Heart left ventricle (tissue), 16 donors: Measurements from ENCODE around the gene PCLAF. TPM values are rescaled to one million over a fixed set of nuclear protein-coding genes. Genes with fewer than 3 reads are reported as not detected.
A peak's percentile ranks its signal among the peaks of the same experiment; 100 is the strongest.
"Not testable (repeated sequence)": the region's sequence is repeated elsewhere in the genome, so short reads cannot be mapped to it uniquely, and the experiment has no call there.

Experiments
- ATAC-seq, 4 donors: fragments of 200-7000 bp; cut with Tn5 transposase; one replicate each; pipeline ENCODE4 v1.9.1; 2020 to 2022; ENCODE audit warnings: moderate library complexity in 4 of 4, mild to moderate bottlenecking in 3 of 4, moderate number of reproducible peaks in 1 of 4
- DNase-seq, 5 donors: peaks; one replicate each; pipeline ENCODE4 v3.0.0-alpha.2; 2020
- H3K27ac ChIP-seq, 12 donors: fragments of 200-600 bp; sonication (generic) in 4 of 12; one replicate each; pipeline versions ENCODE4 v1.5.0 to v1.8.0; 2016 to 2022; ENCODE audit warnings: mild to moderate bottlenecking in 2 of 12
- H3K27me3 ChIP-seq, 9 donors: fragments of 200-600 bp; sonication (generic) in 2 of 9; one replicate each; pipeline versions ENCODE4 v1.5.1 to v1.8.0; 2016 to 2022; ENCODE audit warnings: mild to moderate bottlenecking in 3 of 9
- H3K36me3 ChIP-seq, 9 donors: fragments of 200-600 bp; sonication (generic) in 2 of 9; one replicate each; pipeline versions ENCODE4 v1.5.0 to v1.8.0; 2018 to 2022; ENCODE audit warnings: mild to moderate bottlenecking in 2 of 9
- H3K4me1 ChIP-seq, 12 donors: fragments of 200-600 bp; sonication (generic) in 4 of 12; one replicate each; pipeline versions ENCODE4 v1.5.0 to v1.8.0; 2016 to 2022; ENCODE audit warnings: mild to moderate bottlenecking in 3 of 12
- H3K4me3 ChIP-seq, 12 donors: fragments of 200-600 bp; sonication (generic) in 4 of 12; one replicate each; pipeline versions ENCODE4 v1.5.0 to v1.8.0; 2017 to 2022; ENCODE audit warnings: mild to moderate bottlenecking in 9 of 12, moderate library complexity in 4 of 12
- H3K9me3 ChIP-seq, 12 donors: fragments of 200-600 bp; sonication (generic) in 4 of 12; one replicate each; pipeline versions ENCODE4 v1.5.0 to v1.8.0; 2016 to 2022; ENCODE audit warnings: mild to moderate bottlenecking in 1 of 12
- CTCF ChIP-seq, 12 donors: fragments of 200-600 bp; sonication (generic) in 4 of 12; IDR thresholded peaks; one replicate each; pipeline versions ENCODE4 v1.5.0 to v1.8.0; 2018 to 2022; ENCODE audit warnings: antibody characterized with exemption in 12 of 12, mild to moderate bottlenecking in 5 of 12
- POLR2A ChIP-seq, 2 donors: fragments of 450-650 bp; IDR thresholded peaks; one replicate each; pipeline ENCODE4 v1.6.1; 2017; ENCODE audit warnings: antibody characterized with exemption in 2 of 2, mild to moderate bottlenecking in 2 of 2, moderate library complexity in 2 of 2
- WGBS, 4 donors: extraction: QIAGEN DNeasy Blood & Tissue Kit in 2 of 4; methylation state at CpG; one replicate each; pipeline versions ENCODE4 v1.1.5 to v1.1.7; 2013 to 2018; 5-methylcytosine and 5-hydroxymethylcytosine counted together
- intact Hi-C, 10 donors: fragments of 100-400 bp; cut with DNase I; formaldehyde crosslinking; loops; one replicate each; pipeline versions ENCODE4 v1.11.1 to v1.14.2; 2022
- polyA plus RNA-seq, 2 donors: library from polyadenylated mRNA; stranded (reverse); fragments of 200-250 nt; gene quantifications; one replicate each; pipeline ENCODE4 v1.2.3, GENCODE V29; 2013
- total RNA-seq, 9 donors: library from RNA; depleted of rRNA in 2 of 9; stranded (reverse); fragments of >200 nt in 2 of 9; fragmentation: NEBNext Ultra II Directional in 3 of 9; extraction: Animal tissue kit (Norgen Biotek cat#: 25700) in 3 of 9; gene quantifications; one replicate each; pipeline versions ENCODE4 v1.1.0 to v1.2.4, GENCODE V29; 2016 to 2023
- donor health status: ischemic (EF 13 %, LVEDD 7.1; RV severe dilation, severe dysfunction).
- donor health status: healthy with polysubstance abuse.
- donor health status: DM: no; HTN: yes; CAD: no.
- donor health status: DM: no; HTN: no; CAD: no.
- donor health status: ischemic (EF 25% LVEDD 6.9; RV normal size, moderate dysfunction).
- donor health status: ischemic (EF 25% LVEDD 5.7; RV mildly dilated, moderate dysfunction).
- donor health status: healthy.
- donor health status: DM: yes; HTN: yes; CAD: no.
- donor health status: ischemic (EF 35%, LVEDD 5.7; RV mildly dilated, moderate dysfunction).
- donor health status: nonischemic (EF 11% LVEDD 7.7; RV severe dilation, severe dysfunction).
- donor health status: DM: yes; HTN: yes; CAD: no.
- donor health status: PGD.
- donor health status: ischemic (EF 29% LVEDD 5.4; RV normal size, mild dysfunction).
- donor health status: nonischemic (EF 23%, LVEDD 6.1; RV moderate dilation, normal function).

PCLAF gene
- total and polyA plus RNA-seq, 11 donors: 0.14 to 4.8 (median 0.63) TPM; not detected in 5

GRCh38 chr15:64389036-64389435 lies 7.8 kb upstream of the PCLAF start:
- WGBS, 4 donors: 90 to 93% (median 90%) methylated on average over 5 of the region's 5 CpGs
- no peaks in the 10 kb centered on the region for H3K9me3 ChIP-seq
- peak overlapping the region in 1 of 12 donors; percentile 52 for H3K27ac ChIP-seq
- intact Hi-C loops: no loop called here
- peaks cover 0 to 13% (median 7%) of the 10 kb centered on the region in 9 donors for H3K36me3 ChIP-seq
- peaks cover 0 to 19% (median 9%) of the 10 kb centered on the region in 12 donors for H3K4me1 ChIP-seq
- H3K27me3 ChIP-seq: no peaks in the 10 kb centered on the region
- DNase-seq (no peak), ATAC-seq (no peak)
- no peak for TF ChIP-seq CTCF (IDR thresholded peaks at IDR 0.05)
- TF ChIP-seq POLR2A (IDR thresholded peaks at IDR 0.05): no peak
- H3K4me3 ChIP-seq: peak overlapping the region in 4 of 12 donors; percentile 74 to 92 (median 77)

- Histone ChIP-seq H3K4me3 (peak within 1 kb of the TSS; percentile 33 to 92 (median 76)), H3K4me1 (peaks cover 0 to 19% (median 9%) of the 10 kb centered on the region in 12 donors), H3K27me3 (no peaks in the 10 kb centered on the region), H3K27ac (peak within 1 kb of the TSS in 11 of 12 donors; percentile 41 to 92 (median 80)), H3K36me3 (peaks cover 0 to 3% (median 0%) of the 10 kb centered on the region in 9 donors), H3K9me3 (no peaks in the 10 kb centered on the region)
- 1% methylated on average over 35 of the region's 35 CpGs for WGBS, 4 donors
- TF ChIP-seq POLR2A (IDR thresholded peaks at IDR 0.05) (peak in 1 of 2 donors; percentile 68), CTCF (IDR thresholded peaks at IDR 0.05) (peak in 3 of 12 donors; percentile 20 to 37 (median 27))
- intact Hi-C loops: loop anchor here in 1 of 10 donors (2.0 kb wide), 1 partner anchor 31 kb away; the partner anchor contains the start of gene CSNK1G1
- ATAC-seq (peak; percentile 99 to 100 (median 100)), DNase-seq (peak; percentile 95 to 97 (median 97))
These were observed 6.4 kb upstream of the PCLAF start, which contains the start of gene TRIP4 for GRCh38 chr15:64387562-64388168. Gene TRIP4 (plus strand): TSS chr15:64387836. CDS start chr15:64387864, 28 bp downstream.

GRCh38 chr15:64386291-64386690 lies 5.0 kb upstream of the PCLAF start:
- TF ChIP-seq POLR2A (IDR thresholded peaks at IDR 0.05) (no peak), CTCF (IDR thresholded peaks at IDR 0.05) (no peak)

GRCh38 chr15:64383760-64384159 lies 2.5 kb upstream of the PCLAF start:
- intact Hi-C loops: no loop called here
- 82 to 90% (median 83%) methylated on average over 2 of the region's 2 CpGs for WGBS, 4 donors
- Histone ChIP-seq H3K4me3 (no peak overlapping the region), H3K27ac (no peak overlapping the region), H3K27me3 (no peaks in the 10 kb centered on the region), H3K36me3 (no peaks in the 10 kb centered on the region), H3K4me1 (peaks cover 0 to 26% (median 11%) of the 10 kb centered on the region in 12 donors), H3K9me3 (no peaks in the 10 kb centered on the region)
- no peak for DNase-seq
- no peak for ATAC-seq
- TF ChIP-seq POLR2A (IDR thresholded peaks at IDR 0.05) (no peak), CTCF (IDR thresholded peaks at IDR 0.05) (no peak)

More at GRCh38 chr15:64386291-64386690, 5.0 kb upstream of the PCLAF start:
- 92 to 100% (median 97%) methylated on average over 7 of the region's 7 CpGs for WGBS, 4 donors
- no peak overlapping the region for H3K27ac ChIP-seq
- H3K27me3 ChIP-seq: no peaks in the 10 kb centered on the region
- H3K4me1 ChIP-seq: peaks cover 0 to 27% (median 12%) of the 10 kb centered on the region in 12 donors
- ATAC-seq (no peak), DNase-seq (no peak)
- H3K4me3 ChIP-seq: no peak overlapping the region
- intact Hi-C loops: loop anchor here in 1 of 10 donors (2.0 kb wide), 1 partner anchor 29 kb away; the partner anchor contains the start of gene CSNK1G1
- peaks cover 0 to 3% (median 0%) of the 10 kb centered on the region in 9 donors for H3K36me3 ChIP-seq
- H3K9me3 ChIP-seq: no peaks in the 10 kb centered on the region

- H3K27ac ChIP-seq, DNase-seq, H3K9me3 ChIP-seq, H3K27me3 ChIP-seq, ATAC-seq, H3K36me3 ChIP-seq: not testable (repeated sequence)
- peaks cover 0 to 14% (median 6%) of the 10 kb centered on the region in 12 donors for H3K4me1 ChIP-seq
- intact Hi-C loops: loop anchor here in 1 of 10 donors (2.0 kb wide), 1 partner anchor 23 kb away; the partner anchor contains the start of gene CSNK1G1
- WGBS, 4 donors: 59 to 60% (median 59%) methylated on average over 11 of the region's 11 CpGs
- peak overlapping the region in 6 of 12 donors; percentile 58 to 76 (median 63) for H3K4me3 ChIP-seq
These were observed 941 bp downstream of the PCLAF start for GRCh38 chr15:64380130-64380870.
